GM12878 (cell line): ENCODE results near the gene RANBP1.

ENCODE experiments used
- PBX3 ChIP-seq: IDR thresholded peaks from 2 replicates; pipeline ENCODE4 v1.6.1; 2011; ENCODE audit warnings: mild to moderate bottlenecking, low read depth, low read length, moderate library complexity; ENCODE audit not compliant: insufficient replicate concordance
- POLR2A ChIP-seq: IDR thresholded peaks from 2 replicates; pipeline ENCODE4 v1.6.1; 2011; ENCODE audit warnings: low read depth, mild to moderate bottlenecking, low read length
- POLR2AphosphoS5 ChIP-seq: IDR thresholded peaks from 2 replicates; pipeline ENCODE4 v1.6.1; 2011; ENCODE audit warnings: mild to moderate bottlenecking, low read length, inconsistent platforms
- SIN3A ChIP-seq: IDR thresholded peaks from 2 replicates; pipeline ENCODE4 v1.6.1; 2012; ENCODE audit warnings: low read depth, low read length, improper control_type of control experiment
- SP1 ChIP-seq: IDR thresholded peaks from one replicate; pipeline ENCODE4 v1.6.1; 2011; ENCODE audit warnings: low read depth, low read length
- STAT1 ChIP-seq: fragments of 450-650 bp; conservative IDR thresholded peaks from 2 replicates; pipeline ENCODE4 v1.6.1; 2014; ENCODE audit warnings: antibody characterized with exemption, mild to moderate bottlenecking
- SUZ12 ChIP-seq: fragments of 200-600 bp; sonication (generic); IDR thresholded peaks from one replicate; pipeline ENCODE4 v1.6.1; 2018; ENCODE audit warnings: antibody characterized with exemption, mild to moderate bottlenecking; ENCODE audit not compliant: unreplicated experiment
- TAF1 ChIP-seq: IDR thresholded peaks from 2 replicates; pipeline ENCODE4 v1.6.1; 2011; ENCODE audit warnings: mild to moderate bottlenecking, low read depth, low read length, borderline replicate concordance
- TCF12 ChIP-seq: IDR thresholded peaks from 2 replicates; pipeline ENCODE4 v1.6.1; 2011; ENCODE audit warnings: low read depth, mild to moderate bottlenecking, low read length
- ZNF207 ChIP-seq: fragments of 450-650 bp; IDR thresholded peaks from 2 replicates; pipeline ENCODE4 v1.6.1; 2014; ENCODE audit warnings: antibody characterized with exemption, mild to moderate bottlenecking, borderline replicate concordance
- ZNF622 ChIP-seq: fragments of 450-650 bp; IDR thresholded peaks from 2 replicates; pipeline ENCODE4 v1.6.1; 2017; ENCODE audit warnings: mild to moderate bottlenecking, inconsistent platforms
- TF ChIP-seq, protein P1 (sequence below), 3 experiments: IDR thresholded peaks in 2 of 3; conservative IDR thresholded peaks in 1 of 3; 2 replicates each; pipeline ENCODE4 v1.5.1; 2011; ENCODE audit warnings: low read depth in 3 of 3, low read length in 3 of 3, mild to moderate bottlenecking in 3 of 3, control low read depth in 2 of 3, moderate library complexity in 2 of 3, inconsistent platforms in 1 of 3, mixed read lengths in 1 of 3; ENCODE audit not compliant: control insufficient read depth in 2 of 3, insufficient read depth in 1 of 3; ENCODE audit errors: extremely low read depth in 1 of 3
- TF ChIP-seq, protein P2 (sequence below): IDR thresholded peaks from 2 replicates; pipeline ENCODE4 v1.6.1; 2012; ENCODE audit warnings: mild to moderate bottlenecking, low read depth, low read length
- TF ChIP-seq, protein P3 (sequence below): IDR thresholded peaks from 2 replicates; pipeline ENCODE4 v1.6.1; 2012; ENCODE audit warnings: low read depth, low read length, improper control_type of control experiment

GRCh38 chr22:20105456-20106204 is 10.3 kb upstream of the RANBP1 start:
- TF ChIP-seq POLR2A (no peak), SIN3A (no peak), POLR2AphosphoS5 (no peak), SUZ12 (no peak), PBX3 (no peak), ZNF207 (no peak), SP1 (no peak), TAF1 (no peak), STAT1 (no peak), ZNF622 (no peak), TCF12 (no peak)
- TF ChIP-seq, protein P1, sequence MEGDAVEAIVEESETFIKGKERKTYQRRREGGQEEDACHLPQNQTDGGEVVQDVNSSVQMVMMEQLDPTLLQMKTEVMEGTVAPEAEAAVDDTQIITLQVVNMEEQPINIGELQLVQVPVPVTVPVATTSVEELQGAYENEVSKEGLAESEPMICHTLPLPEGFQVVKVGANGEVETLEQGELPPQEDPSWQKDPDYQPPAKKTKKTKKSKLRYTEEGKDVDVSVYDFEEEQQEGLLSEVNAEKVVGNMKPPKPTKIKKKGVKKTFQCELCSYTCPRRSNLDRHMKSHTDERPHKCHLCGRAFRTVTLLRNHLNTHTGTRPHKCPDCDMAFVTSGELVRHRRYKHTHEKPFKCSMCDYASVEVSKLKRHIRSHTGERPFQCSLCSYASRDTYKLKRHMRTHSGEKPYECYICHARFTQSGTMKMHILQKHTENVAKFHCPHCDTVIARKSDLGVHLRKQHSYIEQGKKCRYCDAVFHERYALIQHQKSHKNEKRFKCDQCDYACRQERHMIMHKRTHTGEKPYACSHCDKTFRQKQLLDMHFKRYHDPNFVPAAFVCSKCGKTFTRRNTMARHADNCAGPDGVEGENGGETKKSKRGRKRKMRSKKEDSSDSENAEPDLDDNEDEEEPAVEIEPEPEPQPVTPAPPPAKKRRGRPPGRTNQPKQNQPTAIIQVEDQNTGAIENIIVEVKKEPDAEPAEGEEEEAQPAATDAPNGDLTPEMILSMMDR (IDR thresholded peaks at IDR 0.05 in 2 of 3, conservative IDR thresholded peaks at IDR 0.05 in 1 of 3; ENCODE audit: control insufficient read depth in 2 of 3, extremely low read depth in 1 of 3, insufficient read depth in 1 of 3, low read depth in 3 of 3, low read length in 3 of 3) = no peak
- TF ChIP-seq, protein P2, sequence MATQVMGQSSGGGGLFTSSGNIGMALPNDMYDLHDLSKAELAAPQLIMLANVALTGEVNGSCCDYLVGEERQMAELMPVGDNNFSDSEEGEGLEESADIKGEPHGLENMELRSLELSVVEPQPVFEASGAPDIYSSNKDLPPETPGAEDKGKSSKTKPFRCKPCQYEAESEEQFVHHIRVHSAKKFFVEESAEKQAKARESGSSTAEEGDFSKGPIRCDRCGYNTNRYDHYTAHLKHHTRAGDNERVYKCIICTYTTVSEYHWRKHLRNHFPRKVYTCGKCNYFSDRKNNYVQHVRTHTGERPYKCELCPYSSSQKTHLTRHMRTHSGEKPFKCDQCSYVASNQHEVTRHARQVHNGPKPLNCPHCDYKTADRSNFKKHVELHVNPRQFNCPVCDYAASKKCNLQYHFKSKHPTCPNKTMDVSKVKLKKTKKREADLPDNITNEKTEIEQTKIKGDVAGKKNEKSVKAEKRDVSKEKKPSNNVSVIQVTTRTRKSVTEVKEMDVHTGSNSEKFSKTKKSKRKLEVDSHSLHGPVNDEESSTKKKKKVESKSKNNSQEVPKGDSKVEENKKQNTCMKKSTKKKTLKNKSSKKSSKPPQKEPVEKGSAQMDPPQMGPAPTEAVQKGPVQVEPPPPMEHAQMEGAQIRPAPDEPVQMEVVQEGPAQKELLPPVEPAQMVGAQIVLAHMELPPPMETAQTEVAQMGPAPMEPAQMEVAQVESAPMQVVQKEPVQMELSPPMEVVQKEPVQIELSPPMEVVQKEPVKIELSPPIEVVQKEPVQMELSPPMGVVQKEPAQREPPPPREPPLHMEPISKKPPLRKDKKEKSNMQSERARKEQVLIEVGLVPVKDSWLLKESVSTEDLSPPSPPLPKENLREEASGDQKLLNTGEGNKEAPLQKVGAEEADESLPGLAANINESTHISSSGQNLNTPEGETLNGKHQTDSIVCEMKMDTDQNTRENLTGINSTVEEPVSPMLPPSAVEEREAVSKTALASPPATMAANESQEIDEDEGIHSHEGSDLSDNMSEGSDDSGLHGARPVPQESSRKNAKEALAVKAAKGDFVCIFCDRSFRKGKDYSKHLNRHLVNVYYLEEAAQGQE = no peak
- TF ChIP-seq, protein P3, sequence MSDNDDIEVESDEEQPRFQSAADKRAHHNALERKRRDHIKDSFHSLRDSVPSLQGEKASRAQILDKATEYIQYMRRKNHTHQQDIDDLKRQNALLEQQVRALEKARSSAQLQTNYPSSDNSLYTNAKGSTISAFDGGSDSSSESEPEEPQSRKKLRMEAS = no peak
